Neural cell (in vitro differentiated cells): ENCODE measurements around the gene NLRP12. TPM values are rescaled to one million over a fixed set of nuclear protein-coding genes. Genes with fewer than 3 reads are reported as not detected.

Experiments used
- H2AFZ ChIP-seq: fragments of 200-600, 300-800 bp; sonication (generic), shearing (Covaris generic); 2 replicates; pipeline ENCODE4 v1.6.0; 2014; ENCODE audit warnings: low read depth, mild to moderate bottlenecking, antibody characterized with exemption, low read length, moderate library complexity
- H3F3A ChIP-seq: fragments of 200-600 bp; shearing (Covaris generic); 2 replicates; pipeline ENCODE4 v1.6.1; 2016; ENCODE audit warnings: mild to moderate bottlenecking, moderate library complexity, mixed read lengths, antibody characterized with exemption, low read length; ENCODE audit not compliant: insufficient read depth, poor library complexity, severe bottlenecking
- H3K27ac ChIP-seq: fragments of 200-600, 300-800 bp; sonication (generic), shearing (Covaris generic); 2 replicates; pipeline ENCODE4 v1.5.1; 2014; ENCODE audit warnings: mild to moderate bottlenecking, low read length, moderate library complexity
- H3K27me3 ChIP-seq: fragments of 300-800, 200-600 bp; sonication (generic), shearing (Covaris generic); 2 replicates; pipeline ENCODE4 v1.6.0; 2014; ENCODE audit warnings: mild to moderate bottlenecking, low read depth, low read length, moderate library complexity; ENCODE audit not compliant: insufficient read depth
- H3K36me3 ChIP-seq: fragments of 300-800, 200-600 bp; sonication (generic), shearing (Covaris generic); 2 replicates; pipeline ENCODE4 v1.5.1; 2014; ENCODE audit warnings: mild to moderate bottlenecking, antibody characterized with exemption, low read length, moderate library complexity; ENCODE audit not compliant: insufficient read depth
- H3K4me2 ChIP-seq: fragments of 300-800, 200-600 bp; sonication (generic), shearing (Covaris generic); 2 replicates; pipeline ENCODE4 v1.6.0; 2014; ENCODE audit warnings: mild to moderate bottlenecking, low read length
- H3K4me3 ChIP-seq: fragments of 300-800, 200-600 bp; sonication (generic), shearing (Covaris generic); 2 replicates; pipeline ENCODE4 v1.5.1; 2014; ENCODE audit warnings: mild to moderate bottlenecking, low read length, moderate library complexity
- H3K79me2 ChIP-seq: fragments of 200-600 bp; shearing (Covaris generic); replicated peaks from 2 replicates; pipeline ENCODE4 v1.6.0; 2014; ENCODE audit warnings: mild to moderate bottlenecking, low read length, moderate library complexity; ENCODE audit not compliant: insufficient read depth
- H3K9ac ChIP-seq: fragments of 300-800, 200-600 bp; sonication (generic), shearing (Covaris generic); 2 replicates; pipeline ENCODE4 v1.6.1; 2016; ENCODE audit warnings: mild to moderate bottlenecking, low read length, mixed read lengths
- H3K9me2 ChIP-seq: fragments of 200-600 bp; shearing (Covaris generic); 2 replicates; pipeline ENCODE4 v1.6.1; 2016; ENCODE audit warnings: mild to moderate bottlenecking, low read length, mixed read lengths; ENCODE audit not compliant: insufficient read depth
- H3K9me3 ChIP-seq: fragments of 200-600, 300-800 bp; sonication (generic), shearing (Covaris generic); 2 replicates; pipeline ENCODE4 v1.6.1; 2016; ENCODE audit warnings: mild to moderate bottlenecking, mixed run types, low read length, moderate library complexity, mixed read lengths
- H4K20me1 ChIP-seq: fragments of 200-600 bp; shearing (Covaris generic); 2 replicates; pipeline ENCODE4 v1.6.1; 2016; ENCODE audit warnings: mild to moderate bottlenecking, mixed run types; ENCODE audit not compliant: insufficient read depth
- EP300 ChIP-seq: fragments of 450-650 bp; conservative IDR thresholded peaks from 2 replicates; pipeline ENCODE4 v1.6.1; 2014; ENCODE audit warnings: antibody characterized with exemption, mild to moderate bottlenecking, moderate library complexity; ENCODE audit not compliant: poor library complexity, severe bottlenecking
- EZH2 ChIP-seq: fragments of 200-600, 300-800 bp; shearing (Covaris generic), sonication (generic); IDR thresholded peaks from 2 replicates; pipeline ENCODE4 v1.6.1; 2014; ENCODE audit warnings: antibody characterized with exemption, low read length, borderline replicate concordance, mild to moderate bottlenecking; ENCODE audit not compliant: insufficient read depth, poor library complexity, severe bottlenecking
- MXI1 ChIP-seq: fragments of 450-650 bp; conservative IDR thresholded peaks from 2 replicates; pipeline ENCODE4 v1.6.1; 2014; ENCODE audit warnings: antibody characterized with exemption, mild to moderate bottlenecking; ENCODE audit not compliant: poor library complexity, severe bottlenecking
- POLR2AphosphoS5 ChIP-seq: IDR thresholded peaks from 2 replicates; pipeline ENCODE4 v1.6.1; 2012
- RAD21 ChIP-seq: fragments of 450-650 bp; conservative IDR thresholded peaks from 2 replicates; pipeline ENCODE4 v1.6.1; 2014; ENCODE audit warnings: antibody characterized with exemption, mild to moderate bottlenecking, moderate library complexity
- SMC3 ChIP-seq: fragments of 450-650 bp; conservative IDR thresholded peaks from 2 replicates; pipeline ENCODE4 v1.6.1; 2014; ENCODE audit warnings: antibody characterized with exemption, mild to moderate bottlenecking, moderate library complexity; ENCODE audit not compliant: poor library complexity
- TAF1 ChIP-seq: IDR thresholded peaks from 2 replicates; pipeline ENCODE4 v1.6.1; 2012; ENCODE audit warnings: low read depth
- polyA plus RNA-seq: library from polyadenylated mRNA; depleted of rRNA; stranded (reverse); fragments of >200 nt; gene quantifications from 2 replicates; pipeline ENCODE4 v1.2.3, GENCODE V29; 2014
- TF ChIP-seq, protein P1 (sequence below): fragments of 450-650 bp; IDR thresholded peaks from 2 replicates; pipeline ENCODE4 v1.5.1; 2014; ENCODE audit warnings: antibody characterized with exemption, mild to moderate bottlenecking, moderate library complexity; ENCODE audit not compliant: poor library complexity, severe bottlenecking
- TF ChIP-seq, protein P2 (sequence below): IDR thresholded peaks from 2 replicates; pipeline ENCODE4 v1.6.1; 2012; ENCODE audit warnings: borderline replicate concordance

NLRP12 gene
- polyA plus RNA-seq, 1 donor from 2014 or later, result not detected

DNA sequence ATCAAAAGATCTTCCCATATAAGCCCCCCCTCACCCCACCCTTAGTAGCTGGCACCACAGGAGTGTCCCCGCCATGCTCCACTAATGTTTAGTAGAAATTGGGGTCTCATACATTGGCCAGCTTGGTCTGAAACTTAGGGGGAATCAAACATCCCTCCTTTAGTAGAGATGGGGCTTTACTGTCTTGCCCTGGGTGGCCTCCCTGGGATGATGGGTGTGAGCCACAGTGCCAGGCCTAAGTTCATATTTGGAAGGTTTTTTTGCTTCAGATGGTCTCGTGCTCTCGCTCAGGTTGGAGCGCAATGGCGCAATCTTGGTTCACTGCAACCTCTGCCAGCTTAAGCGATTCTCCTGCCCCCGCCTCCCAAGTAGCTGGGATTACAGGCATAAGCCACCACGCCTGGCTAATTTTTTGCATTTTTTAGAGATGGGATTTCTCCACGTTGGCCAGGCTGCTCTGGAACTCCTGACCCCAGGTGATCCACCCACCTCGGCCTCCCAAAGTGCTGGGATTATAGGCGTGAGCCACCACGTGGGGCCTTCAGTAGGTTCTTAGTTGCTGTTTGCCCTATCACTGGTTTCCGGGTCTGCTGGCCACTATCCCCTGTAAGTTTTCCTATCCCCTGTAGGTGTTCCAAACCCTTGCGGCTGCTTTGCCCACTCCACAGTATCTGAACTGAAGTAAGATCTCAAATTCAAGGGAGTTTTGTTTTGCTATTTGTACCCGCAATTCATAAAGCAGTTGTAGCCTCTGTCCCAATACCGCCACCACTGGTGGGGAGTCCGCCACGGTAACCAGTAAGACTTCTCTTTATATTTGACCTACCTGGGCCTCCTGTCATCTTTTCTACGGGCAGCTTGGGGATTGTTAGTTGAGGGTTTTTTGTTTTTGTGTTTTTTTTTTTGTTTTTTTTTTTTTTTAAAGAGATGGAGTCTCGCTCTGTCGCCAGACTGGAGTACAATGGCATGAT, 34.1 kb downstream of the NLRP12 start:
- Histone ChIP-seq H3K4me2 (no peak overlapping the region), H3K9ac (no peak overlapping the region), H3K9me3 (no peaks in the 10 kb centered on the region), H2AFZ (no peak overlapping the region), H3K79me2 (no peaks in the 10 kb centered on the region), H3K36me3 (no peaks in the 10 kb centered on the region), H4K20me1 (no peaks in the 10 kb centered on the region), H3K27me3 (no peaks in the 10 kb centered on the region), H3K27ac (no peak overlapping the region), H3F3A (no peaks in the 10 kb centered on the region), H3K9me2 (no peaks in the 10 kb centered on the region), H3K4me3 (no peak overlapping the region)
- no peak for TF ChIP-seq TAF1
- TF ChIP-seq EZH2, result no peak
- no peak for TF ChIP-seq MXI1
- TF ChIP-seq POLR2AphosphoS5, result no peak
- TF ChIP-seq SMC3, result no peak
- no peak for TF ChIP-seq RAD21
- no peak for TF ChIP-seq EP300
- TF ChIP-seq, protein P1, sequence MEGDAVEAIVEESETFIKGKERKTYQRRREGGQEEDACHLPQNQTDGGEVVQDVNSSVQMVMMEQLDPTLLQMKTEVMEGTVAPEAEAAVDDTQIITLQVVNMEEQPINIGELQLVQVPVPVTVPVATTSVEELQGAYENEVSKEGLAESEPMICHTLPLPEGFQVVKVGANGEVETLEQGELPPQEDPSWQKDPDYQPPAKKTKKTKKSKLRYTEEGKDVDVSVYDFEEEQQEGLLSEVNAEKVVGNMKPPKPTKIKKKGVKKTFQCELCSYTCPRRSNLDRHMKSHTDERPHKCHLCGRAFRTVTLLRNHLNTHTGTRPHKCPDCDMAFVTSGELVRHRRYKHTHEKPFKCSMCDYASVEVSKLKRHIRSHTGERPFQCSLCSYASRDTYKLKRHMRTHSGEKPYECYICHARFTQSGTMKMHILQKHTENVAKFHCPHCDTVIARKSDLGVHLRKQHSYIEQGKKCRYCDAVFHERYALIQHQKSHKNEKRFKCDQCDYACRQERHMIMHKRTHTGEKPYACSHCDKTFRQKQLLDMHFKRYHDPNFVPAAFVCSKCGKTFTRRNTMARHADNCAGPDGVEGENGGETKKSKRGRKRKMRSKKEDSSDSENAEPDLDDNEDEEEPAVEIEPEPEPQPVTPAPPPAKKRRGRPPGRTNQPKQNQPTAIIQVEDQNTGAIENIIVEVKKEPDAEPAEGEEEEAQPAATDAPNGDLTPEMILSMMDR, result no peak
- TF ChIP-seq, protein P2, sequence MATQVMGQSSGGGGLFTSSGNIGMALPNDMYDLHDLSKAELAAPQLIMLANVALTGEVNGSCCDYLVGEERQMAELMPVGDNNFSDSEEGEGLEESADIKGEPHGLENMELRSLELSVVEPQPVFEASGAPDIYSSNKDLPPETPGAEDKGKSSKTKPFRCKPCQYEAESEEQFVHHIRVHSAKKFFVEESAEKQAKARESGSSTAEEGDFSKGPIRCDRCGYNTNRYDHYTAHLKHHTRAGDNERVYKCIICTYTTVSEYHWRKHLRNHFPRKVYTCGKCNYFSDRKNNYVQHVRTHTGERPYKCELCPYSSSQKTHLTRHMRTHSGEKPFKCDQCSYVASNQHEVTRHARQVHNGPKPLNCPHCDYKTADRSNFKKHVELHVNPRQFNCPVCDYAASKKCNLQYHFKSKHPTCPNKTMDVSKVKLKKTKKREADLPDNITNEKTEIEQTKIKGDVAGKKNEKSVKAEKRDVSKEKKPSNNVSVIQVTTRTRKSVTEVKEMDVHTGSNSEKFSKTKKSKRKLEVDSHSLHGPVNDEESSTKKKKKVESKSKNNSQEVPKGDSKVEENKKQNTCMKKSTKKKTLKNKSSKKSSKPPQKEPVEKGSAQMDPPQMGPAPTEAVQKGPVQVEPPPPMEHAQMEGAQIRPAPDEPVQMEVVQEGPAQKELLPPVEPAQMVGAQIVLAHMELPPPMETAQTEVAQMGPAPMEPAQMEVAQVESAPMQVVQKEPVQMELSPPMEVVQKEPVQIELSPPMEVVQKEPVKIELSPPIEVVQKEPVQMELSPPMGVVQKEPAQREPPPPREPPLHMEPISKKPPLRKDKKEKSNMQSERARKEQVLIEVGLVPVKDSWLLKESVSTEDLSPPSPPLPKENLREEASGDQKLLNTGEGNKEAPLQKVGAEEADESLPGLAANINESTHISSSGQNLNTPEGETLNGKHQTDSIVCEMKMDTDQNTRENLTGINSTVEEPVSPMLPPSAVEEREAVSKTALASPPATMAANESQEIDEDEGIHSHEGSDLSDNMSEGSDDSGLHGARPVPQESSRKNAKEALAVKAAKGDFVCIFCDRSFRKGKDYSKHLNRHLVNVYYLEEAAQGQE, result no peak

DNA sequence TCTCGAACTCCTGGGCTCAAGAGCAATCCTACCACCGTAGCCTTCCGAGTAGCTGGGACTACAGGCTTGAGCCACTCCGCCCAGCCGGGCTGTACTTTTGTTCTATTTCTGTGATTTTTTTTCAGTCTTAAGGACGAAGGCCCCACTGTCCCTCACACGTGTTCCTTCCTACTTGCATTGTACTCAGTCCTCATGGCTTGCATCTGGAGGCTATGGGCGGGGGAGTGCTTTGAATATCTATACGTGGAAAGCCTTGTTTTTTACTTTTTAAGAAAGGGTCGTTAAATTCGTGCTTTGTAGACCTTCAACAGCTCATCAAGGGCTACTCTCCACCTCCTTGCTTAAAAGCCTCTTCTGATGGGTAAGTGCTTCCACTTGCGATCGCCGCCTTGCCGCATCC, 36.8 kb downstream of the NLRP12 start:
- Histone ChIP-seq H2AFZ (no peak overlapping the region), H3K36me3 (no peaks in the 10 kb centered on the region), H3K4me3 (no peak overlapping the region), H4K20me1 (no peaks in the 10 kb centered on the region), H3K9ac (no peak overlapping the region), H3K27ac (no peak overlapping the region), H3K4me2 (no peak overlapping the region), H3K27me3 (no peaks in the 10 kb centered on the region), H3F3A (no peaks in the 10 kb centered on the region), H3K9me2 (no peaks in the 10 kb centered on the region), H3K79me2 (no peaks in the 10 kb centered on the region), H3K9me3 (no peaks in the 10 kb centered on the region)
- TF ChIP-seq, protein P2, result no peak
- TF ChIP-seq EZH2 (no peak), TAF1 (no peak)
